GM19467 (cell line): ENCODE results near the gene CNTN5.
"Not testable (repeated sequence)": the region's sequence is repeated elsewhere in the genome, so short reads cannot be mapped to it uniquely, and the experiment has no call there.

Experiments
- ATAC-seq: cut with Tn5 transposase; IDR thresholded peaks from one replicate; pipeline ENCODE4 v1.9.1; 2021; ENCODE audit warnings: mild to moderate bottlenecking, moderate library complexity; ENCODE audit not compliant: unreplicated experiment

Gene CNTN5

GRCh38 chr11:99708928-99709672 is 688.4 kb downstream of the CNTN5 start:
- no peak for ATAC-seq

GRCh38 chr11:99716302-99716701 is 695.6 kb downstream of the CNTN5 start:
- no peak for ATAC-seq

- ATAC-seq, result no peak
Measured at GRCh38 chr11:99718291-99718690, 697.5 kb downstream of the CNTN5 start.

- no peak for ATAC-seq
Measured at GRCh38 chr11:99739464-99740089, 718.8 kb downstream of the CNTN5 start.

- no peak for ATAC-seq
Measured at GRCh38 chr11:99742501-99742900, 721.8 kb downstream of the CNTN5 start.

GRCh38 chr11:99759787-99760186 is 739.0 kb downstream of the CNTN5 start:
- ATAC-seq, result no peak

GRCh38 chr11:99766811-99767210 is 746.1 kb downstream of the CNTN5 start:
- ATAC-seq, result no peak

GRCh38 chr11:99773646-99774045 is 752.9 kb downstream of the CNTN5 start:
- no peak for ATAC-seq

GRCh38 chr11:99781074-99781473 is 760.3 kb downstream of the CNTN5 start:
- no peak for ATAC-seq

- no peak for ATAC-seq
Measured at GRCh38 chr11:99791354-99791753, 770.6 kb downstream of the CNTN5 start.

GRCh38 chr11:99795999-99796398 is 775.2 kb downstream of the CNTN5 start:
- no peak for ATAC-seq

- no peak for ATAC-seq
Measured at GRCh38 chr11:99803501-99803900, 782.8 kb downstream of the CNTN5 start.

- ATAC-seq, result no peak
Measured at GRCh38 chr11:99812516-99812915, 791.8 kb downstream of the CNTN5 start.

GRCh38 chr11:99814021-99814420 is 793.3 kb downstream of the CNTN5 start:
- no peak for ATAC-seq

GRCh38 chr11:99814738-99815137 is 794.0 kb downstream of the CNTN5 start:
- no peak for ATAC-seq

GRCh38 chr11:99818991-99819390 is 798.2 kb downstream of the CNTN5 start:
- ATAC-seq, result no peak

GRCh38 chr11:99822846-99823565 is 802.3 kb downstream of the CNTN5 start:
- ATAC-seq, result no peak

GRCh38 chr11:99836739-99837138 is 816.0 kb downstream of the CNTN5 start:
- not testable (repeated sequence) for ATAC-seq

- no peak for ATAC-seq
Measured at GRCh38 chr11:99841885-99842284, 821.1 kb downstream of the CNTN5 start.

GRCh38 chr11:99865951-99866350 is 845.2 kb downstream of the CNTN5 start:
- ATAC-seq, result no peak

GRCh38 chr11:99881610-99882009 is 860.9 kb downstream of the CNTN5 start:
- no peak for ATAC-seq

- ATAC-seq, result no peak
Measured at GRCh38 chr11:99884750-99885149, 864.0 kb downstream of the CNTN5 start.
